HCT116 (cell line): ENCODE results near the gene DHRS7B. TPM values are rescaled to one million over a fixed set of nuclear protein-coding genes. Genes with fewer than 3 reads are reported as not detected.

ENCODE experiments used
- ATAC-seq: fragments of 200-7000 bp; cut with Tn5 transposase; 2 replicates; pipeline ENCODE4 v1.9.1; 2020; ENCODE audit warnings: mild to moderate bottlenecking, moderate library complexity
- BruUV-seq: library from RNA; stranded (reverse); fragments of 400-500 nt; replicated peaks from 2 replicates; lab custom pipeline; 2021; lab: Mats Ljungman, UMichigan
- CTCF ChIA-PET: fragments of 300-600 bp; sonication (Branson Sonifier 250); formaldehyde crosslinking; loops from one replicate; lab custom pipeline; 2021; ENCODE audit warnings: antibody characterized with exemption; lab: Charles Lee
- POLR2A ChIA-PET: fragments of 300-600, 350-600 bp; sonication (Branson Sonifier 250); formaldehyde crosslinking; loops from one replicate; lab custom pipeline; 2021; ENCODE audit warnings: antibody characterized with exemption; lab: Charles Lee
- RAD21 ChIA-PET, 2 experiments: fragments of 300-600 bp; sonication (Branson Sonifier 250); formaldehyde crosslinking; loops; one replicate each; lab custom pipeline; 2023; ENCODE audit warnings: low total read pairs in 2 of 2; ENCODE audit not compliant: uncharacterized antibody in 2 of 2, unreplicated experiment in 2 of 2, low non-redundant PET in 1 of 2; lab: Charles Lee
- DNase-seq: peaks from one replicate; pipeline ENCODE4 v3.0.0-alpha.2; 2010; ENCODE audit warnings: low read depth, low spot score
- H2AFZ ChIP-seq: fragments of 200-600 bp; shearing (Covaris generic), sonication (generic); 2 replicates; pipeline ENCODE4 v1.6.1; 2017; ENCODE audit warnings: low read depth, mixed run types, mixed read lengths, antibody characterized with exemption, low read length; ENCODE audit not compliant: poor library complexity, severe bottlenecking
- H3K27ac ChIP-seq: 2 replicates; pipeline ENCODE4 v1.5.1; 2012; ENCODE audit warnings: low read depth, low read length
- H3K27me3 ChIP-seq: fragments of 200-600 bp; sonication (generic); 2 replicates; pipeline ENCODE4 v1.6.1; 2016; ENCODE audit warnings: mixed run types, low read length, mixed read lengths; ENCODE audit not compliant: insufficient read depth
- H3K36me3 ChIP-seq, 2 experiments: fragments of 200-500 bp in 1 of 2; fragments of 200-600 bp in 1 of 2; sonication (Bioruptor generic) in 1 of 2; sonication (generic) in 1 of 2; 2 replicates each; pipeline versions ENCODE4 v1.5.1 to v1.6.1; 2014 to 2016; ENCODE audit warnings: low read length in 2 of 2, inconsistent platforms in 1 of 2, mixed read lengths in 1 of 2, mixed run types in 1 of 2; ENCODE audit not compliant: insufficient read depth in 2 of 2, control insufficient read depth in 1 of 2
- H3K4me1 ChIP-seq, 2 experiments: fragments of 200-600 bp in 1 of 2; sonication (generic) in 1 of 2; 2 replicates each; pipeline versions ENCODE4 v1.5.1 to v1.6.1; 2012 to 2017; ENCODE audit warnings: low read length in 2 of 2, inconsistent platforms in 1 of 2, mild to moderate bottlenecking in 1 of 2, mixed read lengths in 1 of 2, mixed run types in 1 of 2, moderate library complexity in 1 of 2; ENCODE audit not compliant: insufficient read depth in 2 of 2, control insufficient read depth in 1 of 2
- H3K4me2 ChIP-seq: fragments of 200-600 bp; sonication (generic); 2 replicates; pipeline ENCODE4 v1.6.1; 2017; ENCODE audit warnings: mixed run types, low read length, mixed read lengths
- H3K4me3 ChIP-seq, 2 experiments: fragments of 200-600 bp in 1 of 2; sonication (generic) in 1 of 2; replicated peaks in 1 of 2; 2 replicates each; pipeline ENCODE4 v1.5.1; 2011 to 2016; ENCODE audit warnings: low read length in 2 of 2, control low read depth in 1 of 2, low read depth in 1 of 2, mild to moderate bottlenecking in 1 of 2, mixed read lengths in 1 of 2, mixed run types in 1 of 2
- H3K79me2 ChIP-seq: fragments of 200-600 bp; sonication (generic); 2 replicates; pipeline ENCODE4 v1.6.1; 2017; ENCODE audit warnings: mild to moderate bottlenecking, mixed run types, low read length, moderate library complexity, mixed read lengths; ENCODE audit not compliant: insufficient read depth
- H3K9ac ChIP-seq: fragments of 200-600 bp; sonication (generic); 2 replicates; pipeline ENCODE4 v1.6.1; 2016; ENCODE audit warnings: low read length, mixed read lengths
- H3K9me2 ChIP-seq: fragments of 200-600 bp; sonication (generic), shearing (Covaris generic); 2 replicates; pipeline ENCODE4 v1.6.1; 2017; ENCODE audit warnings: mixed run types, mild to moderate bottlenecking, moderate library complexity; ENCODE audit not compliant: insufficient read depth
- H3K9me3 ChIP-seq, 2 experiments: fragments of 200-500 bp in 1 of 2; fragments of 200-600 bp in 1 of 2; sonication (Bioruptor generic) in 1 of 2; sonication (generic) in 1 of 2; 2 replicates each; pipeline ENCODE4 v1.6.1; 2014 to 2017; ENCODE audit warnings: low read length in 2 of 2, mixed read lengths in 2 of 2, inconsistent platforms in 1 of 2, low read depth in 1 of 2, mild to moderate bottlenecking in 1 of 2, mixed run types in 1 of 2, moderate library complexity in 1 of 2; ENCODE audit not compliant: control insufficient read depth in 1 of 2, insufficient read depth in 1 of 2
- H4K20me1 ChIP-seq: fragments of 200-600 bp; sonication (generic), shearing (Covaris generic); 2 replicates; pipeline ENCODE4 v1.6.1; 2017; ENCODE audit warnings: mixed run types, mild to moderate bottlenecking, moderate library complexity; ENCODE audit not compliant: insufficient read depth
- CEBPB ChIP-seq: IDR thresholded peaks from 2 replicates; pipeline ENCODE4 v1.6.1; 2012; ENCODE audit warnings: low read depth
- ELF1 ChIP-seq: IDR thresholded peaks from 2 replicates; pipeline ENCODE4 v1.6.1; 2012; ENCODE audit warnings: low read depth, borderline replicate concordance
- EZH2 ChIP-seq: fragments of 200-600 bp; sonication (generic); IDR thresholded peaks from 2 replicates; pipeline ENCODE4 v1.6.1; 2017; ENCODE audit warnings: antibody characterized with exemption, mixed run types
- EZH2phosphoT487 ChIP-seq: fragments of 200-600 bp; IDR thresholded peaks from 2 replicates; pipeline ENCODE4 v1.6.1; 2018; ENCODE audit warnings: antibody characterized with exemption, borderline replicate concordance
- FOSL1 ChIP-seq: IDR thresholded peaks from 2 replicates; pipeline ENCODE4 v1.6.1; 2012; ENCODE audit warnings: low read depth
- POLR2A ChIP-seq: IDR thresholded peaks from 2 replicates; pipeline ENCODE4 v1.7.0; 2011; ENCODE audit warnings: borderline replicate concordance; ENCODE audit not compliant: insufficient read depth, insufficient read length; ENCODE audit errors: extremely low read depth
- POLR2AphosphoS5 ChIP-seq: IDR thresholded peaks from 2 replicates; pipeline ENCODE4 v1.6.1; 2011; ENCODE audit warnings: mild to moderate bottlenecking, low read depth, low read length, moderate library complexity
- RAD21 ChIP-seq: IDR thresholded peaks from 2 replicates; pipeline ENCODE4 v1.6.1; 2012; ENCODE audit warnings: low read depth, mild to moderate bottlenecking
- SIN3A ChIP-seq: IDR thresholded peaks from 2 replicates; pipeline ENCODE4 v1.6.1; 2012; ENCODE audit warnings: low read depth
- SP1 ChIP-seq: IDR thresholded peaks from 2 replicates; pipeline ENCODE4 v1.6.1; 2012; ENCODE audit warnings: low read depth
- SRF ChIP-seq: IDR thresholded peaks from 2 replicates; pipeline ENCODE4 v1.6.1; 2012; ENCODE audit warnings: low read depth
- TCF7L2 ChIP-seq: IDR thresholded peaks from 2 replicates; pipeline ENCODE4 v1.7.0; 2011; ENCODE audit warnings: borderline replicate concordance, inconsistent platforms; ENCODE audit not compliant: insufficient read depth, insufficient read length; ENCODE audit errors: extremely low read depth
- YY1 ChIP-seq: IDR thresholded peaks from 2 replicates; pipeline ENCODE4 v1.6.1; 2011; ENCODE audit warnings: low read length, low read depth, moderate library complexity, mild to moderate bottlenecking; ENCODE audit not compliant: insufficient replicate concordance; ENCODE audit errors: extremely low read depth
- ZFX ChIP-seq: fragments of 450-650 bp; IDR thresholded peaks from 2 replicates; pipeline ENCODE4 v1.6.1; 2017
- ZNF274 ChIP-seq: fragments of 200-500 bp; sonication (Bioruptor generic); IDR thresholded peaks from 2 replicates; pipeline ENCODE4 v1.6.1; 2014; ENCODE audit warnings: mild to moderate bottlenecking, low read depth, low read length, inconsistent platforms
- intact Hi-C: fragments of 100-400 bp; cut with micrococcal nuclease; formaldehyde crosslinking; loops from 2 replicates; pipeline ENCODE4 v1.10.0; 2022
- total RNA-seq: library from RNA; stranded (reverse); gene quantifications from one replicate; pipeline ENCODE4 v1.2.1, GENCODE V29; 2021; ENCODE audit not compliant: unreplicated experiment
- TF ChIP-seq, protein P1 (sequence below): IDR thresholded peaks from 2 replicates; pipeline ENCODE4 v1.6.1; 2011; ENCODE audit warnings: mild to moderate bottlenecking, low read length, moderate library complexity; ENCODE audit not compliant: insufficient replicate concordance; ENCODE audit errors: extremely low read depth
- TF ChIP-seq, protein P2 (sequence below): IDR thresholded peaks from 2 replicates; pipeline ENCODE4 v1.6.1; 2012; ENCODE audit warnings: low read depth
- TF ChIP-seq, protein P3 (sequence below), 3 experiments: fragments of 200-600 bp in 1 of 3; sonication (generic) in 1 of 3; IDR thresholded peaks in 2 of 3; conservative IDR thresholded peaks in 1 of 3; 2 replicates each; pipeline ENCODE4 v1.5.1; 2012 to 2017; ENCODE audit warnings: low read depth in 2 of 3, low read length in 2 of 3, antibody characterized with exemption in 1 of 3, borderline replicate concordance in 1 of 3, control low read depth in 1 of 3, mild to moderate bottlenecking in 1 of 3, mixed read lengths in 1 of 3, mixed run types in 1 of 3, moderate library complexity in 1 of 3; ENCODE audit not compliant: insufficient read depth in 1 of 3
- TF ChIP-seq, protein P4 (sequence below): IDR thresholded peaks from 2 replicates; pipeline ENCODE4 v1.6.1; 2012

The DHRS7B gene
- total RNA-seq, 1 experiment from 2014 or later: 19.6 TPM

DNA sequence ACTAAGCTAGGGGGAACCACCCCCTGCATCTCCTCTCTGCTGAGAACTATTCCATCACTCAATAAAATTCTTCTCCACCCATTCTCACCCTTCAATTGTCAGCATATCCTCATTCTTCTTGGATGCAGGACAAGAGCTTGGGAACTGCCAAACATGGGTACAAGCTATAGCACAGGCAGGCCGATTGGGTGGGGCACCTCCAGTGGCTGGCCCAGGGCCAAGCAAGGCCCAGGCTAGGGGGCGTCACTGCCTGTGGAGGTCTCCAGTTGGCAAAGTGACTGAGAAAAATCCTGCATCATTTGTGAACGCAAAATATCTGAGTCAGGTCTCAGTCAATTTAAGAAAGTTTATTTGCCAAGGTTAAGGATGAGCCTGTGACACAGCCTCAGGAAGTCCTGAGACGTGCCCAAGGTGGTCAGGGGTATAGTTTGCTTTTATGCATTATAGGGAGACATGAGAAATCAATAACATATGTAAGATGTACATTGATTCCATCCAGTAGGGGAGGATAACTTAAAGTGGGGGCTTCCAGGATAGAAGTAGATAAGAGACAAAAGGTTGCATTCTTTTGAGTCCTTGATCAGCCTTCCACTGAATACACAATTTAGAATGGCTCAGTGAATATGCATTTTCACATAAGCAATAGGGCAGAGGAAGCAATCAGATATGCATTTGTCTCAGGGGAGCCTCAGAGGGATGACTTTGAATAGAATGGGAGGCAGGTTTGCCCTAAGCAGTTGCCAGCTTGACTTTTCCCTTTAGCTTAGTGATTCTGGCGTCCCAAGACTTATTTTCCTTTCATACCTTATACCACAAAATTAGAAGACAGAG is 21.5 kb upstream of the DHRS7B start:
- ChIA-PET RAD21 (no interaction called here), POLR2A (no interaction called here), CTCF (no interaction called here)
- Histone ChIP-seq H3K79me2 (no peaks in the 10 kb centered on the region), H3K9me2 (no peaks in the 10 kb centered on the region), H3K36me3 (no peaks in the 10 kb centered on the region), H4K20me1 (no peaks in the 10 kb centered on the region), H3K9ac (no peak overlapping the region), H3K27me3 (no peaks in the 10 kb centered on the region), H3K4me1 (peaks cover 3 to 4% of the 10 kb centered on the region in 2 experiments; a peak in 2 of 4 replicates), H2AFZ (no peak overlapping the region), H3K9me3 (no peaks in the 10 kb centered on the region), H3K4me3 (no peak overlapping the region), H3K27ac (no peak overlapping the region), H3K4me2 (no peak overlapping the region)
- intact Hi-C loops: no loop called here
- no TSS peak for BruUV-seq
- no peak for TF ChIP-seq POLR2A
- TF ChIP-seq SRF: no peak
- no peak for TF ChIP-seq YY1
- no peak for TF ChIP-seq CEBPB
- TF ChIP-seq SIN3A: no peak
- no peak for TF ChIP-seq FOSL1
- TF ChIP-seq ZNF274: no peak
- no peak for TF ChIP-seq RAD21
- TF ChIP-seq EZH2phosphoT487: no peak
- no peak for TF ChIP-seq TCF7L2
- TF ChIP-seq POLR2AphosphoS5: no peak
- TF ChIP-seq, protein P1, sequence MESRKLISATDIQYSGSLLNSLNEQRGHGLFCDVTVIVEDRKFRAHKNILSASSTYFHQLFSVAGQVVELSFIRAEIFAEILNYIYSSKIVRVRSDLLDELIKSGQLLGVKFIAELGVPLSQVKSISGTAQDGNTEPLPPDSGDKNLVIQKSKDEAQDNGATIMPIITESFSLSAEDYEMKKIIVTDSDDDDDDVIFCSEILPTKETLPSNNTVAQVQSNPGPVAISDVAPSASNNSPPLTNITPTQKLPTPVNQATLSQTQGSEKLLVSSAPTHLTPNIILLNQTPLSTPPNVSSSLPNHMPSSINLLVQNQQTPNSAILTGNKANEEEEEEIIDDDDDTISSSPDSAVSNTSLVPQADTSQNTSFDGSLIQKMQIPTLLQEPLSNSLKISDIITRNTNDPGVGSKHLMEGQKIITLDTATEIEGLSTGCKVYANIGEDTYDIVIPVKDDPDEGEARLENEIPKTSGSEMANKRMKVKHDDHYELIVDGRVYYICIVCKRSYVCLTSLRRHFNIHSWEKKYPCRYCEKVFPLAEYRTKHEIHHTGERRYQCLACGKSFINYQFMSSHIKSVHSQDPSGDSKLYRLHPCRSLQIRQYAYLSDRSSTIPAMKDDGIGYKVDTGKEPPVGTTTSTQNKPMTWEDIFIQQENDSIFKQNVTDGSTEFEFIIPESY: no peak
- TF ChIP-seq SP1: no peak
- no peak for TF ChIP-seq ELF1
- TF ChIP-seq, protein P2, sequence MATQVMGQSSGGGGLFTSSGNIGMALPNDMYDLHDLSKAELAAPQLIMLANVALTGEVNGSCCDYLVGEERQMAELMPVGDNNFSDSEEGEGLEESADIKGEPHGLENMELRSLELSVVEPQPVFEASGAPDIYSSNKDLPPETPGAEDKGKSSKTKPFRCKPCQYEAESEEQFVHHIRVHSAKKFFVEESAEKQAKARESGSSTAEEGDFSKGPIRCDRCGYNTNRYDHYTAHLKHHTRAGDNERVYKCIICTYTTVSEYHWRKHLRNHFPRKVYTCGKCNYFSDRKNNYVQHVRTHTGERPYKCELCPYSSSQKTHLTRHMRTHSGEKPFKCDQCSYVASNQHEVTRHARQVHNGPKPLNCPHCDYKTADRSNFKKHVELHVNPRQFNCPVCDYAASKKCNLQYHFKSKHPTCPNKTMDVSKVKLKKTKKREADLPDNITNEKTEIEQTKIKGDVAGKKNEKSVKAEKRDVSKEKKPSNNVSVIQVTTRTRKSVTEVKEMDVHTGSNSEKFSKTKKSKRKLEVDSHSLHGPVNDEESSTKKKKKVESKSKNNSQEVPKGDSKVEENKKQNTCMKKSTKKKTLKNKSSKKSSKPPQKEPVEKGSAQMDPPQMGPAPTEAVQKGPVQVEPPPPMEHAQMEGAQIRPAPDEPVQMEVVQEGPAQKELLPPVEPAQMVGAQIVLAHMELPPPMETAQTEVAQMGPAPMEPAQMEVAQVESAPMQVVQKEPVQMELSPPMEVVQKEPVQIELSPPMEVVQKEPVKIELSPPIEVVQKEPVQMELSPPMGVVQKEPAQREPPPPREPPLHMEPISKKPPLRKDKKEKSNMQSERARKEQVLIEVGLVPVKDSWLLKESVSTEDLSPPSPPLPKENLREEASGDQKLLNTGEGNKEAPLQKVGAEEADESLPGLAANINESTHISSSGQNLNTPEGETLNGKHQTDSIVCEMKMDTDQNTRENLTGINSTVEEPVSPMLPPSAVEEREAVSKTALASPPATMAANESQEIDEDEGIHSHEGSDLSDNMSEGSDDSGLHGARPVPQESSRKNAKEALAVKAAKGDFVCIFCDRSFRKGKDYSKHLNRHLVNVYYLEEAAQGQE: no peak
- TF ChIP-seq, protein P3, sequence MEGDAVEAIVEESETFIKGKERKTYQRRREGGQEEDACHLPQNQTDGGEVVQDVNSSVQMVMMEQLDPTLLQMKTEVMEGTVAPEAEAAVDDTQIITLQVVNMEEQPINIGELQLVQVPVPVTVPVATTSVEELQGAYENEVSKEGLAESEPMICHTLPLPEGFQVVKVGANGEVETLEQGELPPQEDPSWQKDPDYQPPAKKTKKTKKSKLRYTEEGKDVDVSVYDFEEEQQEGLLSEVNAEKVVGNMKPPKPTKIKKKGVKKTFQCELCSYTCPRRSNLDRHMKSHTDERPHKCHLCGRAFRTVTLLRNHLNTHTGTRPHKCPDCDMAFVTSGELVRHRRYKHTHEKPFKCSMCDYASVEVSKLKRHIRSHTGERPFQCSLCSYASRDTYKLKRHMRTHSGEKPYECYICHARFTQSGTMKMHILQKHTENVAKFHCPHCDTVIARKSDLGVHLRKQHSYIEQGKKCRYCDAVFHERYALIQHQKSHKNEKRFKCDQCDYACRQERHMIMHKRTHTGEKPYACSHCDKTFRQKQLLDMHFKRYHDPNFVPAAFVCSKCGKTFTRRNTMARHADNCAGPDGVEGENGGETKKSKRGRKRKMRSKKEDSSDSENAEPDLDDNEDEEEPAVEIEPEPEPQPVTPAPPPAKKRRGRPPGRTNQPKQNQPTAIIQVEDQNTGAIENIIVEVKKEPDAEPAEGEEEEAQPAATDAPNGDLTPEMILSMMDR (IDR thresholded peaks at IDR 0.05 in 2 of 3, conservative IDR thresholded peaks at IDR 0.05 in 1 of 3; ENCODE audit: borderline replicate concordance in 1 of 3, insufficient read depth in 1 of 3, low read depth in 2 of 3, low read length in 2 of 3): no peak
- TF ChIP-seq EZH2: no peak
- TF ChIP-seq, protein P4, sequence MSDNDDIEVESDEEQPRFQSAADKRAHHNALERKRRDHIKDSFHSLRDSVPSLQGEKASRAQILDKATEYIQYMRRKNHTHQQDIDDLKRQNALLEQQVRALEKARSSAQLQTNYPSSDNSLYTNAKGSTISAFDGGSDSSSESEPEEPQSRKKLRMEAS: no peak
- TF ChIP-seq ZFX: no peak
- no peak for DNase-seq
- ATAC-seq: no peak
